ENCODE results near the gene MAEA.
"Not testable (repeated sequence)": the region's sequence is repeated elsewhere in the genome, so short reads cannot be mapped to it uniquely, and the experiment has no call there.

MAEA gene

DNA sequence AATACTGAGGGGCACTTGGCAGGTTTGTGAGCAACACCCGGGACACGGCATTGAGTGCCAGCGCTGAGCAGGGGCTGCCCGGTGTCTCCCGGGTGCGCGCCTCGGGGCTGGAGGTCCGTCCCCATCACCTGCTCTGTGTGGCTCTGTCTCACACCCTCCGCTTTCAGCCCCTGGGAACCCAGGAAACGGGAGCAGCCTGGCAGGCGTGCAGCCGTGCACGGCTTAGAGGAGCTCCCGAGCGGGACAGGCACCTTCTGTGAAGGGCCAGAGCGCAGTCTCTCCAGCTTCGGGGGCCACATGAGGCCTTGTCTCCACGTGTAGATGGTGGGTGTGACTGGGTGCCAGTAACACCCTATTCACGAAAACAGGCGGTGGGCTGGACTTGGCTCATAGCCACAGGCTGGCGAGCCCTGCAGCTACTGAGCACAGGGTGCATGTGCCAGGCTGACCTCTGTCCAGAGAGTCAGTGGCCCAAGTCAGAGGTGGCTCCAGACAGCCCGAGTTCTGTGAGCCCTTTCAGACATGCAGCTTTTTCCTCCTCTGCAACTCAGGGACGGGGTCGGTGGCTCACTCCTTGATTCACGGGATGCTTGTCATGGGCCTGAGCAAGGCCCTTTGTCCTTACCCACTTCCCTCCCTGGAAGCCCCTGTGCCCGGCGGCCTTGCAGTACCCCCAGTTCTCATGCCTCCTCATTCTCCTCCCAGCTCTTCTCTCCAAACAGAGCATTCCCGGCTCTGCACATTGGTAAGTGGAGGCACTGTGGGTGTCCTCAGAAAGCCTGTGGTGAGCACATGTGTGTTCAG, 80.8 kb downstream of the MAEA start:
- DNase-seq = no peak

DNA sequence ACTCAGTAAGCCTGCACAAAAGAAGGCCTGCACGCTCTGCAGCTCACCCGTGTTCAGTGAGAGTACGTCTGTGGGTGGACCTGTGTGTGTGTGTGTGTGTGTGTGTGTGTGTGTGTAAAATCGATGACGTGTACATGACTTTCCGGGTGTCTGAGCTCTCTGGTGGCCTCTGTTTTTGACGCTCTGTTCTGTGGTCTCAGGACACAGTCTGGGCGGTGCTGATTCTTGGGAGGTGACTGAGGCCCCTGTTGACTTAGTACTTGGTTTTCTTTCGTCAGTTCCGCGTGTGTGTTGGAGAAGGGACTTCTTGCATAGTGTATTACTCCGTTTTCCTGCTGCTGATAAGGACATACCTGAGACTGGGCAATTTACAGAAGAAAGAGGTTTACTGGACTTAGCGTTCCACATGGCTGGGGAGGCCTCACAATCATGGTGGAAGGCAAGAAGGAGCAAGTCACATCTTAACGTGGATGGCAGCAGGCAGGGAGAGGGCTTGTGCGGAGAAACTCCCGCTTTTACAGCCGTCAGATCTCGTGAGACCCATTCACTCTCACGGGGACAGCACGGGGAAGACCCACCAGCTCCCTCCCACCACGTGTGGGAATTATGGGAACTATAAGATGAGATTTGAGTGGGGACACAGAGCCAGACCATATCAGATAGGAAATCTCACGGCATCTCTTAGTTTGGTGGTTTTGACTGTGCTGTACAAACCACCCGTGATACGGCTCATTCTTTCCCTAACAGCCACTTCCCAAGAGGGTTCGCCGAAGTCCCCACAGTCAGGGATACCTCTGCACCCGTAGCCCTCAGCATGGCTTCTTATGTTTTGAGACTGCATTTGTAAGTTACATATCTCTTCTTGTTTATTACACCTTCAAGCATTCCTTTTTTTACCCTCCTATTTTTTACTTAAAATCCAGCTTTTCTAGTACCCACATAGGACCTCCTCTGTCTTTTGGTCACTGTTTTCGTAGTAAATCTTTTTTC, 81.8 kb downstream of the MAEA start:
- no peak for DNase-seq

DNA sequence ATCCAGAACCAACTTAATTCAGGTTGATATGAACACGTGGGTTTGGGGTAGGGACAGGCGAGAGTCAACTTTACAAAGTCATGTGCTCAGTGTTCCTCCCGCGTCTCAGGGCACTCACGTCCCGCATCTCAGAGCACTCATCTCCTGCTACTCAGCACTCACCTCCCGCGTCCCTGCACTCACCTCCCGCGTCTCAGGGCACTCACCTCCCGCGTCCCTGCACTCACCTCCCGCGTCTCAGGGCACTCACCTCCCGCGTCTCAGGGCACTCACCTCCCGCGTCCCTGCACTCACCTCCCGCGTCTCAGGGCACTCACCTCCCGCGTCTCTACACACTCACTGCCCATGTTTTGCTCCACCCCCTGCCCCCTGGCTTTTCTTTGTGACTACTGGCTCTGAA, 82.9 kb downstream of the MAEA start:
- not testable (repeated sequence) for DNase-seq

DNA sequence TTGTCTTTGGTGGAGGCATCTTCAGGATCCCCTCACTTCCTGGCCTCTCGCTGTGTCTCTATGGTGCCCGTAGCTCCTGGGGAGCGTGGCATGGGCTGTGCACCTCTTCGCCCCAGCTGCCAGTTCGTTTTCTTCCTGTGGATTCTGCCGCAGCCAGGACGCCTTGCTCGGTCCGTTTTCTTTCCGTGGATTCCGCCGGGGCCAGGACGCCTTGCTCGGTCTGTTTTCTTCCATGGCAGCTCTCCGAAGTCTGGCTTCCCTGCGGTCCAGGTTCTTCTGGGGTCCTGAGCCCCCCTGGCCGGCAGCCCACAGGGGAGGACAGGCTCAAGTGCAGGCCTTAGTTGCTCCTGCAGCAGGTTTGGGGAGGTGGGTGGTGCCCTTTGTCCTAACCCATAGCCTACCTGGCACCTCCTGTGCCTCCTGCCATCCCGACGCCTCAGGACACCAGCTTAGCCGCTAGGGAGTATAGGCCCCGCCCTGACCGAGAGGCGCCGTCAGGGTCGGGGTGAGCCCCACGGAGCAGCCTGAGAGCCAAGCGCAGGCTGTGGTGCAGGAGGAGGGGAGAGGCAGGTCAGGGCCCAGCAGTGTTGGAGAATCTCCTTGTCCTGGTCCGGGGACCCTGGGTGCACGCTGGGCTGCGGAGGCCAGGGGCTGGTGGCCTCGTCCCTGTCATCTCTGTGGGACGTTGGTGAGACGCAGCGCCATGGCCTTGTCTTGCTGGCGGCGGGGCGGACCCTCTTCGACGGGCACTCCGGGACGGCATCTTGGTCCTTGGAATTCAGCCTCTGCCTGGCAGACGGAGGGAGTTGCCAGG, 84.4 kb downstream of the MAEA start:
- no peak for DNase-seq

DNA sequence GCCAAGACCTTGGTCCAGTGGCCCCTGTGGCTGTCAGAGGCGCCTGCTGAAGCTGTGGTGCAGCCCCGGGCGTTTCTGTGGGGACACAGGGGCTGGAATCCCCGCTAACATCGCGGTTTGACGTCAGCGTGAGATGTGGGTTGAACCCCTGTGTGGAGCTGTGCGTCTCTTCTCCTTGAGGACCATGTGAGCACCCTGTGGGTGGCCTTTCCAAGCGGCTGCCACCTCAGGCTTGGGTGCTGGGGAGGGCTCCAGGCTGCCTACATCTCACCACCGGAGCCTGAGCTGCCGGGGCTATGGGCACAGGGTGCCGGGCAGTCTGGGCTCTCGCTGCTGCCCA, 85.0 kb downstream of the MAEA start:
- no peak for DNase-seq

DNA sequence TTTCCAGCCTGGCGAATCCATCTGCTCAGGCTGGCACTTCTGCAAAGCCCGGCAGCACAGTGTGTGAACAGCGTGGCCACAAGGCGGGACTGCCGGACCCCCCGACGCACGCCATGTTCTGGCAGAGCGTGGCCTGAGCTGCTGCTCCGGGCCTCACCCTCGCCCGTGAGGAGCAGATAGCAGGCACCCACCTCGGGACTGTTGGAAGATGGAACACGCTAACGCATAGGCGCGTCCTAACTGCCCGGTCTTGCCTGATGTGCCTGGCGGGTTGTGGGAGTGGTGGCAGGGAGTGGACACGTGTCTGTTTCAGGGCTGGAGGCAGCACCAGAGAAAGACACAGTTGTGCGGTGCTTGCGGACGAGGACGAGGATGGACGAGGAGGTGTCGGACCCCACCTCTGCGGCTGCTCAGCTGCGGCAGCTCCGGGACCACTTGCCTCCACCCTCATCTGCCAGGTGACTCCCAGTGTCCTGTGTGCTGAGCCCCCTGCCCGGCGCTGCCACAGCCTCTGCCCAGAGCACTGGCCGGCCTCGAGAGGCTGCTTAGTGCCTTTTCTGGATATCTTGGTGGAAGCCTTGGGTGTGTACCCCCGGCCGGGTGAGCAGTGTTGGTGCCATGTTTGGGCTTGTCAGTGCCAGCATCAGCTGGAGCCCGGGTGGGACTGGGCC, 85.5 kb downstream of the MAEA start:
- DNase-seq = no peak

DNA sequence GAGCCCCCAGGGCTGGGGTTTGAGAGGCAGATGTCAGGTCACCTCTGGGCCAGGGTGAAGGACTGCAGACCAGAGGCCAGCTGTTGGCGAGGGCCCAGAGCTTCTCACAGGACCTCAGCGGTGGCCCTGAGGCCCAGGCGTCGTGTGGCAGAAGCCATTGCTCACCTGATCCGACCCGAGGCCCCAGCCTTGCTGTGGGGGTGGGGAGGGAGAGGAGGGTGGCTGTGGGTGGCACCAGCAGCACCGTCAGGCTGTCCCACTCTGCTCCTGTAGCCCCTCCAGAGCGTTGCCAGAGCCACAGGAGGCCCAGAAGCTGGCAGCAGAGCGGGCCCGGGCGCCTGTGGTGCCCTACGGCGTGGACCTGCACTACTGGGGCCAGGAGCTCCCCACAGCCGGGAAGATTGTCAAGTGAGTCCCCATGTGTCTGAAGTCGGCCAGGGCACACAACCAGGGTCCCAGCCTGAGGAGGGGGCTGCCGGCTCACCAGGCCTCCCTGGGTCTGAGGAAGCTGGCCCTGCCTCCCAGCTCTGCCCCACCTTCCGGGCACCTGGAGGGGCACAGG, 86.2 kb downstream of the MAEA start:
- no peak for DNase-seq

DNA sequence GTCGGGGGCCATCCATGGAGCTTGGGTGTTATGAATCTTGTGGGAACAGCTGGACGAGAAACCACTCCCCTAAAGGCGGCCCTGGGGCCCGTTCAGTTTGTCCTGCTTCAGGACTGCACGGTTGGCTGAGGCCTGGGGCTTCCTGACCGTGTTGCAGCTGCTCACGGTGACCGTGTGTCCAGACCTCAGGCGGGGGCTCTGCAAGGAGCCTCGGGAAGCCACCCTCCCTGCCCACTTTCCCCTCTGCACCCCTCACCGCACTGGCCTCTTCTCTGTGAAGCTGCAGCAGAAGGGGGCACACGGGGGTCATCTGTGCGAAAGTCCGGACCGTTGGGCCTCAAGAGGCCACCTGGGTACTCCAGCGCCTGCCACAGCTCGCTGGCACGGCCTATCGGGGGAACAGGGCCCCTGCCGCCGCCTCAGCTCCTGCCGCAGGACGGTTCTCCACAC, 86.7 kb downstream of the MAEA start:
- DNase-seq = no peak

DNA sequence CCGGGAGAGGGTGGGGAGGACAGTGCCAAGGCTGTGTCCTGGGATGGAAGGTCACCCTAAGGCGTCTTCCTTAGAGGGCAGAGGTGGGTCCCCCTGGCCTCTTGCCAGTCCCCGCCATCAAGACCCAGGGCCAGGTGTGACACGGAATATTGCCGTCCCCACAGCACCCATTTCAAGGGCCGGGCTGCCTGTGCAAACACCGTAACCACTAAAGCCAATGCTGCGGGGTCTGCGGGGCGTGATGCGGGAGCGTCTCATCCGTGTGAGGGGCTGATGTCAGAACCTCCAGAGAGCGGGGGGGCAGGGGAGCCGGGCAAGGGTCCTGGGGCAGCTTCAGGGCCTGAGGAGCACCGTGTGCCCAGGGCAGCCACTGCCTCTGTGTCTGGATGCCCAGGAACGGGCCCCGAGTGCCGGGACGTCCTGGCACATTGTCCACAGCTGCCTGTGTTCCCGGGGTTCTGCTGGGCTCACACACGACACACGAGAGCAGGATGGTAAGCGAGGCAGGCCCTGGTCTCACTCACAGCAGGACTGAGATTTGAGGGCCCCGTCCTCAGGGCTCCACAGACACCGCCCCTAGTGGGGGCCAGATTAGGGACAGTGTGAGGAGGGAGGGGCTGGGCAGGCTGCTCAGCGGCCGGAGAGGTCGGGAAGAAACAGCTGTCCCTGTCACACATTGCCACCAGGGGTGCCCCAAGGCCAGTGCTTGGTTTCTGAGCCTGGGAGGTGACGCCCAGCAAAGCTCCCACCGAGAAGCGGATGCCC, 87.3 kb downstream of the MAEA start:
- DNase-seq = no peak

DNA sequence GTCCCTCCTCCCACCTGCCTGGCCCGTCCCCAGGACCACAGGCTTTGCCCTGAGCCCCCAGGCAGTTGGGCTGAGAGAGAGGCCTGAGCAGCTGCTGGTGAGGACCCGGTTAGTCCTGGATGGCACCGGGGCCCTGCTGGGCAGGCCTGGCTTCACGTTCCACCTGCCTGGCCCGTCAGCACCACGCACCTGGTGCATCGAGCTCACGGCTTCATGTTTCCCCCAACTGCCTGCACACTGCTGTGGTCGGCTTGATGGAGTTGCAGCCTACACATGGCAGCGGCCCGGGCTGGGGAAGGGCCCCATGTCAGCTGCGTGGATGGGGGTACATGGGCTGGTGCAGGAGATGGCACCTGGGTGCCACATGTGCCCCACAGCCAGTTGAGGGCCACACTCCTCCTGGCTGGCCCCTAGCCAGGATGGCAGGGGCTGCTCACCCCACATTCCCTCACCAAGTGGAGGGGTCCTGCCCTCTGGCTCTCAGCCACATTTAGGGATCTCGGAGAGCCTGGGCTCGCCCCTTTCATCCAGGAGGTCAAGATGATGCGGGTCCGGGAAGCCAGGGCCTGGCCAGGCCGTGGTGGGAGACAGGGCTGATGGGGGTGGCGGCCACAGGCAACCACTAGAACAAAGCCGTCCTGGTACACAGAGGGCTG, 88.0 kb downstream of the MAEA start:
- DNase-seq = no peak

DNA sequence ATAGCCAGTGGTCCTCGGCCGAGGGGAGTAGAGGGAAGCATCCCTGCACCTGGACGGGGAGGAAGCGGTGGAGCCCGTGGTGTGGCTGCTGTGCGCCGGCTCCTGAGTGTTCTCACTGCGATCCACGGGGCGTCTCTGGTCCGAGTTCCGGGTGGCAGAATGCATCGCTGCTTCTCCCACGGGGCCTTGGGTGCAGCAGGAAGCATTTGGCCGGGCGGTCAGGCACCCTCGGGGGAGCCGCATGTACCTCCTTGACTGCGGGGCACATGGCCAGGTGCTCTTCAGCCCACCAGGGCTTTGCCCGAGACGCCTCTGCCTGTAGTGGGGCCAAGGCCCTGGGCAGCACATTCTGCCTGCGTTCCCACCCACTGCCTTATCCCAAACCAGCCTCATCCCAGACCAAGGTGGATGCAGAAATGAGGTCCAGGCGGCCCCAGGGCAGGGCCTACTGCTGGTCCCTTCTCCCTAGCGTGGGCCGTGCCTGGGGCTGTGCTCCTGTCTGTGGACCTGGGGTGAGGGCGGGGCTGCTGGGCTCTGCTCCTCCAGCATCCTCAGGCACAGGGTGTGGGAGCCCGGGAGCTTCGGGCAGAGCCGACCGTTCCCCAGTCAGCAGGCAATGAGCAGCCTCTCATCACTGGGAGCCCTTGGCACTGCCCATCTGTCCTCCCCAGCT, 89.0 kb downstream of the MAEA start:
- DNase-seq = no peak

DNA sequence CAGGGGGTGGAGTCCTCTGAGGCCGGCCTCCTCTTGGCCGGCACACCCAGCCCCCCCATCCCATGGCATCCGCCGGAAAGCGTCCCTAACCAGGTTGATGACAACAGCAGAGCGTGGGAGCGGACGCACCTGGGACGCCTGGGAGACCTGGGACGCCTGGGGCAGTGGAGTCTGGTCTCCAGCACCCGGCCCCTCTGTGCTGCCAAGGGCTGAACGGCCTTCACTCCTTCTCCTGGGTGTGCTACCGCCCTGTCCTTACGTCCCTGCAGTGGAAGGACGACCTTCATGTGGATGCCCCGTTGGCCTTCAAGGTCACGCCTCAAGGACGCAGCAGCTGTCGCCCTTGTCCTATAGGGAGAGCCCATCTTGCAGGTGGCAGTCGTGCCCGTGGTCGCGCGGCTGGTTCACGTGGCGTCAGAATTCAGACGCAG, 89.7 kb downstream of the MAEA start:
- no peak for DNase-seq

DNA sequence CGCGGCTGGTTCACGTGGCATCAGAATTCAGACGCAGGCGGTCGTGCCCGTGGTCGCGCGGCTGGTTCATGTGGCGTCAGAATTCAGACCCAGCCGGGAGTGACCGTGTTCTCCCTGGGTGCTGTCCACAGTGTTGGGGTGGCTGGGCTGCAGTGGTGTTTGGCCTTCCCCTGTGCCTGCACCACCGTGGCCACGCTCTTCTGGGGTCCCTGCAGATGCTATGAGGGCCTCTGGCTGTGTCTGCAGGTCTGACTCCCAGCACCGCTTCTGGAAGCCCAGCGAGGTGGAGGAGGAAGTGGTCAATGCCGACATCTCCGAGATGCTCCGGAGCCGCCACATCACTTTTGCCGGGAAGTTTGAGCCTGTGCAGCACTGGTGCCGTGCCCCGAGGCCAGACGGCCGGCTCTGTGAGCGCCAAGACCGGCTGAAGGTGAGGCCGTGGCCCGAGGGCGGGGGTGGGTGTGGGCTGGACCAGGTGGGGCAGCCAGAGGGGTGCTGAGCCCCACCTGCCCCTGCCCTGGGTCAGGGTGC, 90.2 kb downstream of the MAEA start:
- DNase-seq = no peak

DNA sequence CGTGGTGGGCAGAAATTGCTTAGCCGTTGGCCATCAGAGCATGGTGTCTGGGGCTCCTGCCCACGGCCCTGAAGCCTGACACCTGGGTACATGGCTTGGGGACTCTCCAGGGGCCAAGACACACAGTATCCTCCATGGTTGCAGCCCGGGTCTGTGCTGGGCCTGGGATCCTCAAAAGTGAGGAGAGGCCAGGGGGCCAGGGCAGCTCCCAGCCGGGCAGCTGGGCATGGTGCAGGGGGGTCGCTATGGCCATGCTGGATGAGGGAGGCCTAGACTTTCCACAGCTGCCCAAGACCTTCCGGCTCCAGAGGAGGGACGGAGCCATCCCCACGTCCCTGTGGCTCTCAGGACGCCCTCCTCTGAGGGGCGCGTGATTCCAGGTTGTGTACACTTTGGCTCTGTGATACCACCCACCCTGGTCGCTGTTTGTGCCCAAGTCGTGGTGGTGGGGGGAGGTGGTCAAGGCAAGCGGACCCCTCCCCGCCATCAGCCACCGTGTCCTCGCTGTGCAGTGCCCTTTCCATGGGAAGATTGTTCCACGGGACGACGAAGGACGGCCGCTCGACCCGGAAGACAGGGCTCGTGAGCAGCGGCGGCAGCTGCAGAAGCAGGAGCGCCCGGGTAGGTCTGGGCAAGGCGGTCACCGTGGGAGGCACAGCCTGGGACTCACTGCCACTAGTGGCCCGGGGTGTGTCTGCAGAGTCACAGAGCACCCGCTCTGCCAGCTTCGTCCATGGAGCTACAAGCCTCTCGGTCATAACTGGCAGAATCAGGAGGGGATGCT, 90.9 kb downstream of the MAEA start:
- no peak for DNase-seq

DNA sequence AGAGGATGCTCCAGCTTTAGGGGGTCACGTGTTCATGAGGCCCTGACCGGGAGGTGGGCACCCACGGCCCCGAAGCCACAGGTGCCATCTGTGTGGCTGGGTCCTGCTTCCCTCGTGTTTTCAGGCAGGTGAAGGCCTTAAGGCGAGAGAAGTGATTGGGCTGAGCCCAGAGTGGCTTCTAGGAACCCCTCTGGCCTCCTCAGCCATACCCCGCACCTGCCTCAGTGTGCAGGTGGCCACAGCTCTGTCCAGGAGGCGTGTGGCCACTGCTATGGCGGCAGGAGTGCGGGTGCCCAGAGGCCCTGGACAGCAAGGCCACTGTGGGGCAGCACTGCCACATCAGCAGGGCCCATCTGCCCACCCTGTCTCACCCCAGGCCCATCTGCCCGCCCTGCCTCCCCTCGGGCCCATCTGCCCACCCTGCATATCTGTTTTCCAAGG, 91.5 kb downstream of the MAEA start:
- DNase-seq = no peak

DNA sequence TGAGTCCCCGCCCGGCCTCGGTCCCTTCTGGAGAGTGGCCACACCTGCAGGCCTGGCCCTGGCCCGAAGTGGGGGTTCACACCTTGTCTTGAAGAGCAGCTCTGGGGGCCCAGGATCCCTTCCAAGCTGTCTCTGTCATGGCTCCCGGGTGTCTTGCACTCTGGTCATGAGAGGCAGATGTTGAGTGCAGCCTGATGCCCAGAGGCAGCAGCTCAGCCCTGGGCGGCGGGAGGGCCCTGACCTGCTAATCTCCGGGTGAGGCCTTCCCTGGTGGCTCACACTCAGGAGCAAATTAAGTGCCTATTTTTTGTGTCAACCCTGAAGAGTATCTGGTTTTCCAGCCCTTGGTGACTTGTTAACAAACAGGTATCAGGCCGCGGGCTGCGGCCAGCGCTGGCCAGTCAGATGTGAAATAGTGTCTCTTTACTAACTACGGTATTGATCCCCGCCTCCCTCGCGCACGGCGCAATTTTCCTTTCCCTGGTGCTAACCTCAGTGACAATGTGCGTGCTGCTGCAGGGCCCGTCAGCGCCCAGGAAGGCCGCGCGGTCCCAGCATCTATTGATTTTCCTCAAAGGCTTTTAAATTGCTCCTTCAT, 92.4 kb downstream of the MAEA start:
- DNase-seq = no peak

DNA sequence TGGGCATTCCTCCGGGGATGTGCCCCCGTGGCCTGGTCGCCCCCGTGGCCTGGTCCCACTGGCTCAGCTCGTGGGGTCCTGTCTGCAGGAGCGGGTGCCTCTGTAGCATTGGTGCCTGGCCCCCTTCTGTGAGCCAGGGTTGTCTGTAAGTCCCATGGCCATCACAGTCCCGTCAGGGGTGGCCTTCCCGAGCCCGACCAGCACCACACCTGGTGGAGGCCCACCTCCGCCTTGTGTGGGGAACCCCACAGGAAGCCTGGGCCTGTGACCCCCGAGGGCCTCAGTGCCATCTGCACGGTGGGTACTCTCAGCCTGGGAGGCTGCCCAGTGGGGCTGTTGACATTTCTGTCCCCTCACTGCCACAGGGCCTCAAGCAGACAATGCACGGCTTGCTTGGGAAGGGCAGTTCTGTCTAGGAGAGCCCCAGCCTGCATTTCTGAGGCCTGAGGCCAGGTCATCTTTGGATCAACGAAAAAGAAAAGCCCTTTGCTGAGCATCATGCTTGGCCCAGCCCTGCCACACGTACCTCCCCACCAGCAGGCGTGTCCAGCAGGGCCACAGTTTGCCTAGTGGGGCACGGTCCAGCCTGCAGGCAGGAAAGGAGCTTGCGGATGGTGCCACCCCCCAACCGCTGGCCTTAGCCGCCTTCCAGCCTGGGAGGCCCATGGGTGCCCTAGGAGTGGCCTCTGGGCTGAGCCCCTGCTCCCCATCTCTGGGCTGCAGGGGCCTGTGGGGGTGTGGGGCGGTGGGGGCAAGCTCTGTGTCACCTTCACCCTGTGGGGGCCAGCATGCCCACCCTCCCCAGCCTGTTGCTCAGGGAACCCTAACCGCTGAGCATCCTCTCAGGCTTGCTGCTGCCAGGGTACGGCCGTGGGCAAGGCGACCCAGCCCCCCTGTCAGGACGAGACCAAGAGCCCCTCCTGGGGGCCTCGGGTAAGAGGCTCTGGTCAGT, 93.4 kb downstream of the MAEA start:
- no peak for DNase-seq
